HepG2 (cell line): ENCODE data around the gene NOXA1. TPM values are rescaled to one million over a fixed set of nuclear protein-coding genes. Genes with fewer than 3 reads are reported as not detected.

ENCODE experiments used
- BORCS8-MEF2B ChIP-seq: sonication (generic); formaldehyde crosslinking; IDR thresholded peaks from 2 replicates; pipeline ENCODE4 v1.8.0; 2022; ENCODE audit warnings: mild to moderate bottlenecking, missing genetic modification reagents
- CREBL2 ChIP-seq: sonication (generic); formaldehyde crosslinking; IDR thresholded peaks from 2 replicates; pipeline ENCODE4 v1.8.1; 2023; ENCODE audit warnings: missing genetic modification reagents, mild to moderate bottlenecking, borderline replicate concordance
- ELF4 ChIP-seq: sonication (generic); formaldehyde crosslinking; IDR thresholded peaks from 2 replicates; pipeline ENCODE4 v1.5.0; 2020; ENCODE audit warnings: missing genetic modification reagents, mild to moderate bottlenecking, moderate library complexity, borderline replicate concordance
- FOXK2 ChIP-seq: fragments of 450-650 bp; IDR thresholded peaks from 2 replicates; pipeline ENCODE4 v1.6.1; 2016
- FOXO1 ChIP-seq: sonication (generic); formaldehyde crosslinking; IDR thresholded peaks from 2 replicates; pipeline ENCODE4 v1.4.0; 2020; ENCODE audit warnings: missing genetic modification reagents
- FOXO4 ChIP-seq: sonication (generic); formaldehyde crosslinking; conservative IDR thresholded peaks from 2 replicates; pipeline ENCODE4 v1.8.1; 2023; ENCODE audit warnings: missing genetic modification reagents
- IRX3 ChIP-seq: sonication (generic); formaldehyde crosslinking; IDR thresholded peaks from 2 replicates; pipeline ENCODE4 v1.8.1; 2023; ENCODE audit warnings: mild to moderate bottlenecking, low read depth, missing genetic modification reagents, borderline replicate concordance
- MYNN ChIP-seq: sonication (generic); formaldehyde crosslinking; IDR thresholded peaks from 2 replicates; pipeline ENCODE4 v1.4.0; 2020; ENCODE audit warnings: mild to moderate bottlenecking, low read depth, missing genetic modification reagents
- NONO ChIP-seq, 2 experiments: fragments of 450-650 bp in 1 of 2; sonication (generic) in 1 of 2; formaldehyde crosslinking in 1 of 2; IDR thresholded peaks in 1 of 2; conservative IDR thresholded peaks in 1 of 2; 2 replicates each; pipeline versions ENCODE4 v1.6.1 to v1.8.0; 2017 to 2022; ENCODE audit warnings: mild to moderate bottlenecking in 1 of 2, missing genetic modification reagents in 1 of 2, moderate library complexity in 1 of 2
- NR2F1 ChIP-seq, 2 experiments: fragments of 450-650 bp in 1 of 2; formaldehyde crosslinking in 1 of 2; IDR thresholded peaks; 2 replicates each; pipeline versions ENCODE4 v1.5.0 to v1.6.1; 2016 to 2020; ENCODE audit warnings: mild to moderate bottlenecking in 1 of 2, missing compliant biosample characterization in 1 of 2, missing genetic modification reagents in 1 of 2, moderate library complexity in 1 of 2
- REPIN1 ChIP-seq: sonication (generic); formaldehyde crosslinking; IDR thresholded peaks from 2 replicates; pipeline ENCODE4 v1.8.0; 2022; ENCODE audit warnings: missing genetic modification reagents, low read depth, mild to moderate bottlenecking, borderline replicate concordance
- SMYD3 ChIP-seq: sonication (generic); formaldehyde crosslinking; IDR thresholded peaks from 2 replicates; pipeline ENCODE4 v1.8.1; 2023; ENCODE audit warnings: mild to moderate bottlenecking, missing genetic modification reagents
- U2AF1 ChIP-seq: fragments of 200-400 bp; formaldehyde crosslinking; optimal IDR thresholded peaks from 2 replicates; pipeline ENCODE3; 2017; ENCODE audit warnings: mild to moderate bottlenecking, low read depth, low read length
- ZFY ChIP-seq: sonication (generic); formaldehyde crosslinking; IDR thresholded peaks from 2 replicates; pipeline ENCODE4 v1.4.0; 2020; ENCODE audit warnings: missing genetic modification reagents
- ZNF251 ChIP-seq: sonication (generic); formaldehyde crosslinking; IDR thresholded peaks from 2 replicates; pipeline ENCODE4 v1.9.0; 2021; ENCODE audit warnings: mild to moderate bottlenecking, missing genetic modification reagents
- ZNF564 ChIP-seq: sonication (generic); formaldehyde crosslinking; IDR thresholded peaks from 2 replicates; pipeline ENCODE4 v1.8.1; 2023; ENCODE audit warnings: mild to moderate bottlenecking, missing genetic modification reagents
- ZNF670 ChIP-seq: sonication (generic); formaldehyde crosslinking; IDR thresholded peaks from 2 replicates; pipeline ENCODE4 v1.8.0; 2022; ENCODE audit warnings: mild to moderate bottlenecking, missing genetic modification reagents, borderline replicate concordance
- ZNF720 ChIP-seq: sonication (generic); formaldehyde crosslinking; IDR thresholded peaks from 2 replicates; pipeline ENCODE4 v1.4.0; 2020; ENCODE audit warnings: missing genetic modification reagents
- ZNF773 ChIP-seq: sonication (generic); formaldehyde crosslinking; IDR thresholded peaks from 2 replicates; pipeline ENCODE4 v1.4.0; 2020; ENCODE audit warnings: missing genetic modification reagents, borderline replicate concordance
- polyA plus RNA-seq, 8 experiments: library from polyadenylated mRNA; depleted of rRNA in 3 of 8; stranded (reverse) in 7 of 8; unstranded in 1 of 8; fragments of >200 nt; fragmentation: Illumina TruSeq in 4 of 8; extraction: Trizol in 4 of 8; gene quantifications; 2 replicates each; pipeline versions ENCODE4 v1.2.1 to v1.2.3, GENCODE V29; 2011 to 2016; ENCODE audit warnings: low read depth in 4 of 8, missing spikeins in 1 of 8, mixed read lengths in 1 of 8; ENCODE audit not compliant: insufficient read depth in 1 of 8
- total RNA-seq, 5 experiments: library from RNA; depleted of rRNA; stranded (reverse); fragments of >200 nt; fragmentation: Illumina TruSeq; extraction: Trizol; gene quantifications; 2 replicates each; pipeline ENCODE4 v1.2.3, GENCODE V29; 2016; ENCODE audit warnings: low read depth in 1 of 5
- TF ChIP-seq, protein P1 (sequence below): sonication (generic); formaldehyde crosslinking; IDR thresholded peaks from 2 replicates; pipeline ENCODE4 v1.5.1; 2020; ENCODE audit warnings: mild to moderate bottlenecking, missing genetic modification reagents, borderline replicate concordance
- TF ChIP-seq, protein P2 (sequence below): IDR thresholded peaks from 2 replicates; pipeline ENCODE4 v1.4.0; 2020; ENCODE audit warnings: mild to moderate bottlenecking, missing genetic modification reagents

The NOXA1 gene
- total and polyA plus RNA-seq, 2 of the 13 experiments (the other 11 are each of a cell fraction or from before 2014, with no cell fraction given), result 0.78 to 1.2 TPM

- TF ChIP-seq FOXO4 (no peak), ELF4 (CRISPR knock-in tag) (no peak), ZNF251 (CRISPR knock-in tag) (no peak), ZNF720 (CRISPR knock-in tag) (no peak), REPIN1 (CRISPR knock-in tag) (peak; percentile 93), IRX3 (CRISPR knock-in tag) (peak; percentile 78; the same call in 1 of the 2 replicates), NR2F1 (CRISPR knock-in tag; IDR thresholded peaks at IDR 0.05) (no peak), MYNN (no peak), U2AF1 (no peak), FOXO1 (CRISPR knock-in tag) (no peak; the same call in 1 of the 2 replicates), NONO (IDR thresholded peaks at IDR 0.05) (no peak), NONO (CRISPR knock-in tag; conservative IDR thresholded peaks at IDR 0.05) (peak; percentile 87), ZNF670 (peak; percentile 82), ZNF773 (CRISPR knock-in tag) (no peak), BORCS8-MEF2B (CRISPR knock-in tag) (peak; percentile 78; the same call in 1 of the 2 replicates), SMYD3 (CRISPR knock-in tag) (peak; percentile 62; the same call in 1 of the 2 replicates), CREBL2 (CRISPR knock-in tag) (no peak), FOXK2 (no peak), ZFY (CRISPR knock-in tag) (peak; percentile 93), ZNF564 (CRISPR knock-in tag) (no peak)
- TF ChIP-seq, protein P1, sequence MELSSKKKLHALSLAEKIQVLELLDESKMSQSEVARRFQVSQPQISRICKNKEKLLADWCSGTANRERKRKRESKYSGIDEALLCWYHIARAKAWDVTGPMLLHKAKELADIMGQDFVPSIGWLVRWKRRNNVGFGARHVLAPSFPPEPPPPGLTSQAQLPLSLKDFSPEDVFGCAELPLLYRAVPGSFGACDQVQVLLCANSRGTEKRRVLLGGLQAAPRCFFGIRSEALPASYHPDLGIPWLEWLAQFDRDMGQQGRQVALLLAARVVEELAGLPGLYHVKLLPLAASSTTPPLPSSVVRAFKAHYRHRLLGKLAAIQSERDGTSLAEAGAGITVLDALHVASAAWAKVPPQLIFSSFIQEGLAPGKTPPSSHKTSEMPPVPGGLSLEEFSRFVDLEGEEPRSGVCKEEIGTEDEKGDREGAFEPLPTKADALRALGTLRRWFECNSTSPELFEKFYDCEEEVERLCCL (CRISPR knock-in tag), result no peak
- TF ChIP-seq, protein P2, sequence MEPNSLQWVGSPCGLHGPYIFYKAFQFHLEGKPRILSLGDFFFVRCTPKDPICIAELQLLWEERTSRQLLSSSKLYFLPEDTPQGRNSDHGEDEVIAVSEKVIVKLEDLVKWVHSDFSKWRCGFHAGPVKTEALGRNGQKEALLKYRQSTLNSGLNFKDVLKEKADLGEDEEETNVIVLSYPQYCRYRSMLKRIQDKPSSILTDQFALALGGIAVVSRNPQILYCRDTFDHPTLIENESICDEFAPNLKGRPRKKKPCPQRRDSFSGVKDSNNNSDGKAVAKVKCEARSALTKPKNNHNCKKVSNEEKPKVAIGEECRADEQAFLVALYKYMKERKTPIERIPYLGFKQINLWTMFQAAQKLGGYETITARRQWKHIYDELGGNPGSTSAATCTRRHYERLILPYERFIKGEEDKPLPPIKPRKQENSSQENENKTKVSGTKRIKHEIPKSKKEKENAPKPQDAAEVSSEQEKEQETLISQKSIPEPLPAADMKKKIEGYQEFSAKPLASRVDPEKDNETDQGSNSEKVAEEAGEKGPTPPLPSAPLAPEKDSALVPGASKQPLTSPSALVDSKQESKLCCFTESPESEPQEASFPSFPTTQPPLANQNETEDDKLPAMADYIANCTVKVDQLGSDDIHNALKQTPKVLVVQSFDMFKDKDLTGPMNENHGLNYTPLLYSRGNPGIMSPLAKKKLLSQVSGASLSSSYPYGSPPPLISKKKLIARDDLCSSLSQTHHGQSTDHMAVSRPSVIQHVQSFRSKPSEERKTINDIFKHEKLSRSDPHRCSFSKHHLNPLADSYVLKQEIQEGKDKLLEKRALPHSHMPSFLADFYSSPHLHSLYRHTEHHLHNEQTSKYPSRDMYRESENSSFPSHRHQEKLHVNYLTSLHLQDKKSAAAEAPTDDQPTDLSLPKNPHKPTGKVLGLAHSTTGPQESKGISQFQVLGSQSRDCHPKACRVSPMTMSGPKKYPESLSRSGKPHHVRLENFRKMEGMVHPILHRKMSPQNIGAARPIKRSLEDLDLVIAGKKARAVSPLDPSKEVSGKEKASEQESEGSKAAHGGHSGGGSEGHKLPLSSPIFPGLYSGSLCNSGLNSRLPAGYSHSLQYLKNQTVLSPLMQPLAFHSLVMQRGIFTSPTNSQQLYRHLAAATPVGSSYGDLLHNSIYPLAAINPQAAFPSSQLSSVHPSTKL (CRISPR knock-in tag), result peak; percentile 32; the same call in 1 of the 2 replicates
These were observed at the start of gene NOXA1, which contains the start of gene EXD3 (continued) for GRCh38 chr9:137422604-137423513.
